Coronary artery (tissue), 2 donors: ENCODE results near the gene RERE.
"Not testable (repeated sequence)": the region's sequence is repeated elsewhere in the genome, so short reads cannot be mapped to it uniquely, and the experiment has no call there.

ENCODE experiments used
- DNase-seq: peaks from one replicate; pipeline ENCODE4 v3.0.0-alpha.2; 2017; ENCODE audit warnings: low spot score
- H3K27ac ChIP-seq, 2 donors: fragments of 200-600 bp; sonication (generic); one replicate each; pipeline ENCODE4 v1.5.1; 2016 to 2019
- H3K4me3 ChIP-seq: fragments of 200-600 bp; sonication (generic); 2 replicates; pipeline ENCODE4 v1.5.1; 2016; ENCODE audit warnings: mild to moderate bottlenecking, moderate library complexity
- TF ChIP-seq, protein P1 (sequence below): fragments of 200-600 bp; sonication (generic); IDR thresholded peaks from one replicate; pipeline ENCODE4 v1.5.1; 2019; ENCODE audit warnings: antibody characterized with exemption

The RERE gene

DNA sequence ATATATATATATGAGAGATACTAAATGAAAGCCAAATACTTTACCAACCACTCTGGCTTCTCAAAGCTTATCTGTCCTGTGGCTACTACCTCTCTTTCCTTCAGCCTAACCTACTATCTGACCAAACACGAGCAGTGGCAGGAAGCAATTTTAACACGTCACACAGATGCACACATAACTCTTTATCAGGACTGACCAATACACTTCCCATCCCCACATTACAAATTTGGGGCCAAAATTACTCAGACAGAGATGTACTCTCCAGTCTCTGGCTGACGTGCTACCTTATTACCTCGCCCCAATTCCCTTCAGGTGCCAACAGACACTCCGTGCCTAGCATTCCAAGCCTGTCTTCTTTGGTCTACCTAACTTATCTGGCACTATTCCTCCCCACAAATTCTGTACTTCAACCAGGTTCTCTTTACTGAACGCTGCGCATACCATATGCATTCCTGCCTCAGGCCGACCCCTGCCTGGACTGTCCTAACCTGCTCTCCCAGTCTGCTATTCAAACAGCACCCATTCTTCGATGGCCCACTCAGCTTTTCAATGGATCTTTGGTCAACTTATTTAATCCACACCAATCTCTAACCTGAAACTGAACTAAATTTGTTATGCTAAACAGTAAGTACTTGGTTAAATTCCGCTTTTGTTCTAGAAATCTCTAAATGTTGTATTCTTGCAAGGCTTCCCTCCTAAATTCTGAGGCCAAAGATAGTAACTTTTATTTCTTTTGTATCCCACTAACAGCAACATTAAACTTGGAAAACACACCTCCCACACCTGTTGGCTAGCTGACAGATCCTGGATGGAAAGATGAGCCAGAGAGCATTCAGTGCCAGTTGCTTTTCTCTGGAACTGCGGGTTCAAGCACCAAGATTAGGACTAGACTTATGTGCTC lies 27.9 kb downstream of the RERE start:
- TF ChIP-seq, protein P1, sequence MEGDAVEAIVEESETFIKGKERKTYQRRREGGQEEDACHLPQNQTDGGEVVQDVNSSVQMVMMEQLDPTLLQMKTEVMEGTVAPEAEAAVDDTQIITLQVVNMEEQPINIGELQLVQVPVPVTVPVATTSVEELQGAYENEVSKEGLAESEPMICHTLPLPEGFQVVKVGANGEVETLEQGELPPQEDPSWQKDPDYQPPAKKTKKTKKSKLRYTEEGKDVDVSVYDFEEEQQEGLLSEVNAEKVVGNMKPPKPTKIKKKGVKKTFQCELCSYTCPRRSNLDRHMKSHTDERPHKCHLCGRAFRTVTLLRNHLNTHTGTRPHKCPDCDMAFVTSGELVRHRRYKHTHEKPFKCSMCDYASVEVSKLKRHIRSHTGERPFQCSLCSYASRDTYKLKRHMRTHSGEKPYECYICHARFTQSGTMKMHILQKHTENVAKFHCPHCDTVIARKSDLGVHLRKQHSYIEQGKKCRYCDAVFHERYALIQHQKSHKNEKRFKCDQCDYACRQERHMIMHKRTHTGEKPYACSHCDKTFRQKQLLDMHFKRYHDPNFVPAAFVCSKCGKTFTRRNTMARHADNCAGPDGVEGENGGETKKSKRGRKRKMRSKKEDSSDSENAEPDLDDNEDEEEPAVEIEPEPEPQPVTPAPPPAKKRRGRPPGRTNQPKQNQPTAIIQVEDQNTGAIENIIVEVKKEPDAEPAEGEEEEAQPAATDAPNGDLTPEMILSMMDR: no peak
- Histone ChIP-seq H3K4me3 (no peak overlapping the region), H3K27ac (no peak overlapping the region)
- no peak for DNase-seq

- no peak overlapping the region for H3K27ac ChIP-seq
- DNase-seq: no peak
- no peak overlapping the region for H3K4me3 ChIP-seq
- TF ChIP-seq, protein P1: no peak
These were observed 30.2 kb downstream of the RERE start for GRCh38 chr1:8787218-8787617.

DNA sequence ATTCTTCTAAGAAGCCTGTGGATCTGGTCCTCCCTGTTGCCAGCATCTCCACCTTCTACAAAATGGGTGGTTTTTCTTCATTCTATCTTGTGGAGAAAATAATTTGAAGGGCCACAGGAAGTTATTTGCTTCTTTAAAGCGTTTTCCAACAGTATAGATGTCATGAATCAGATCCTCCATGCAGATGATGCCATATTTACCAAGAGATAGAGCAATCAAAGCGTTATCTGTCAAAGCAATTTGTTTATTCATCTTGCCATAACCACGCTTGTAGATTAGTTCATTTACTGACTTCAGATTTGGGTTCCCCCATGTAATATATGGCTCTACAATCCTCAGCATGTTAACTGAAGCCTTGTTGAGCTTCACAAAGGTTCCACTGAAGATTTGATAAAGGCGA lies 31.2 kb downstream of the RERE start:
- not testable (repeated sequence) for H3K4me3 ChIP-seq, H3K27ac ChIP-seq, DNase-seq

DNA sequence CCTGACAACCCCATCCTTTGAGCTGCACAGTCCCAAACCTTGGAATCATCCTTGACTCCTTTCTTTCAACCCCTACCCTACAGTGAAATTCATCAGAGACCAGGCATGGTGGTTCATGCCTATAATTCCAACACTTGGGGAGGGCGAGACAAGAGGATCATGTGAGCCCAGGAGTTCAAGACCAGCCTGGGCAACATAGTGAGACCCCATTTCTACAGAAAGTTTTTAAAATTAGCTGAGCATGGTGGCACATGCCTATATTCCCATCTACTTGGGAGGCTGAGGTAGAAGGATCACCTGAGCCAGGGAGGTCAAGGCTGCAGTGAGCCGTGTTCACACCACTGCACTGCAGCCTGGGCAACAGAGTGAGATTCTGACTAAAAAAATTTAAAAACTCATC lies 34.5 kb downstream of the RERE start:
- no peak for DNase-seq
- H3K27ac ChIP-seq: no peak overlapping the region
- TF ChIP-seq, protein P1: no peak
- H3K4me3 ChIP-seq: no peak overlapping the region

DNA sequence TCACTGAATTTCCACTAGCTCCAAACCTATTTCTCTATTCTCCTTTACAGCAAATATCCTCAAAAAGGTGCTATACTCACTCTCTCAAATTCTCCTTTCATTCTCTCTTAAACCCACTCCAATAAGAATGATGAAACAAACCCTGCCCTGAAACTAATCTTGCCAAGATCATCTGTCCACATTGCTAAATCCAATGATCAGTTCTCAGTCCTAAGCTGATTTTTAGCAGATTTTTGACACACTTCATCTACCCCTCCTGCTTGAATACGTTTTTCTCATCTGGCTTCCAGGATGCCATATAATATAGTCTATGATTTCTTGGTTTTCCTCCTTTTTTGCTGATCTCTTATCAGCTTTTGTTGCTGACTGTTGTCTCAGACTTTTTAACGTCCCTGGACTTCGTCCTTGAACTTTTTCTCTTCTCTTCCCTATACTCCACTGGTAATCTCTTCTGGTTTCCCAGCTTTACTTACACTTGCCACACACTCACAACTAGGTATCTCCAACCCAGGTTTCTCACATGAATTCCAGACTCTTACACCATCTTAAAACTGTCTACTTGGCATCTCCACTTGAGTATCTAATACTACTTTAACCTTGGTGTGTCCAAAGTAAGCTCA lies 35.3 kb downstream of the RERE start:
- no peak overlapping the region for H3K27ac ChIP-seq
- TF ChIP-seq, protein P1: no peak
- no peak overlapping the region for H3K4me3 ChIP-seq

GRCh38 chr1:8780405-8780804 lies 37.0 kb downstream of the RERE start:
- H3K4me3 ChIP-seq: no peak overlapping the region
- TF ChIP-seq, protein P1: no peak
- no peak overlapping the region for H3K27ac ChIP-seq
- DNase-seq: no peak

More for the DNA sequence above, 35.3 kb downstream of the RERE start:
- no peak for DNase-seq

- no peak overlapping the region for H3K27ac ChIP-seq
- no peak overlapping the region for H3K4me3 ChIP-seq
- TF ChIP-seq, protein P1: no peak
- no peak for DNase-seq
These were observed 39.6 kb downstream of the RERE start for GRCh38 chr1:8777867-8778266.
